Fibroblast of pulmonary artery (primary cell): ENCODE measurements around the gene RTP5.
A peak's percentile ranks its signal among the peaks of the same experiment; 100 is the strongest.

Experiments
- DNase-seq: peaks from one replicate; pipeline ENCODE4 v3.0.0-alpha.2; 2010; ENCODE audit warnings: low read depth
- H3K4me3 ChIP-seq: replicated peaks from 2 replicates; pipeline ENCODE4 v1.5.1; 2011; ENCODE audit warnings: low read depth, mild to moderate bottlenecking, control low read depth, low read length, moderate library complexity
- TF ChIP-seq, protein P1 (sequence below): IDR thresholded peaks from 2 replicates; pipeline ENCODE4 v1.5.1; 2011; ENCODE audit warnings: mild to moderate bottlenecking, control low read depth, low read length, inconsistent platforms; ENCODE audit errors: missing control alignments

RTP5 gene

DNA sequence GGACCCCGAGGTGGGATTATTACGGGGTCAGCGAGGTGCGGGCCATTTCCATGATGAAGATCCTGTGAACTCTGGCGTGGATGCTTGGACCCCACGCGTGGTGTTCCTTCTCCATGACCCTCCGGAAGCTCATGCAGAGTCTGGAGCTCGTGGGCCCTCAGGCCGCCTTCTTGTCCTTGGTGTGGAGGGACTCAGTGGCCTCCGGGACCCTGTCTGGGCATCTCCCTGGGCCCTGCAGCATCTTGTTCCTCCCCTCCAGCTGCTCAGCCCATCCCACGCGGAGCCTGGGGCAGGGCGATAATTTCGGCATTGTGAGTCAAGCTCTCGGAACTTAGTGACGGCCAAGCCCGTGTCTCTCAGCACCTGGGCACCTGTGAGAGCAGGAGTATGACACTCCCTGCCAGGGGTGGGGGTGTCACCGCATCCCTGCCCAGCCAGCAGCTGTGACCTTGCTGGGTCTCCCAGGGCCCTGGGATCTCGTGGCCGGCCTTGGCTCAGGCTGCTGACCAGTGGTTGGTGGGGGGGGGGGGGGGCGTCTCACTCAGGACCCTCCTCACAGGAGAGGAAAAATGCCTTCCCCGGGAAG lies 24.6 kb downstream of the RTP5 start:
- TF ChIP-seq, protein P1, sequence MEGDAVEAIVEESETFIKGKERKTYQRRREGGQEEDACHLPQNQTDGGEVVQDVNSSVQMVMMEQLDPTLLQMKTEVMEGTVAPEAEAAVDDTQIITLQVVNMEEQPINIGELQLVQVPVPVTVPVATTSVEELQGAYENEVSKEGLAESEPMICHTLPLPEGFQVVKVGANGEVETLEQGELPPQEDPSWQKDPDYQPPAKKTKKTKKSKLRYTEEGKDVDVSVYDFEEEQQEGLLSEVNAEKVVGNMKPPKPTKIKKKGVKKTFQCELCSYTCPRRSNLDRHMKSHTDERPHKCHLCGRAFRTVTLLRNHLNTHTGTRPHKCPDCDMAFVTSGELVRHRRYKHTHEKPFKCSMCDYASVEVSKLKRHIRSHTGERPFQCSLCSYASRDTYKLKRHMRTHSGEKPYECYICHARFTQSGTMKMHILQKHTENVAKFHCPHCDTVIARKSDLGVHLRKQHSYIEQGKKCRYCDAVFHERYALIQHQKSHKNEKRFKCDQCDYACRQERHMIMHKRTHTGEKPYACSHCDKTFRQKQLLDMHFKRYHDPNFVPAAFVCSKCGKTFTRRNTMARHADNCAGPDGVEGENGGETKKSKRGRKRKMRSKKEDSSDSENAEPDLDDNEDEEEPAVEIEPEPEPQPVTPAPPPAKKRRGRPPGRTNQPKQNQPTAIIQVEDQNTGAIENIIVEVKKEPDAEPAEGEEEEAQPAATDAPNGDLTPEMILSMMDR = no peak
- DNase-seq = no peak
- H3K4me3 ChIP-seq = no peak overlapping the region

DNA sequence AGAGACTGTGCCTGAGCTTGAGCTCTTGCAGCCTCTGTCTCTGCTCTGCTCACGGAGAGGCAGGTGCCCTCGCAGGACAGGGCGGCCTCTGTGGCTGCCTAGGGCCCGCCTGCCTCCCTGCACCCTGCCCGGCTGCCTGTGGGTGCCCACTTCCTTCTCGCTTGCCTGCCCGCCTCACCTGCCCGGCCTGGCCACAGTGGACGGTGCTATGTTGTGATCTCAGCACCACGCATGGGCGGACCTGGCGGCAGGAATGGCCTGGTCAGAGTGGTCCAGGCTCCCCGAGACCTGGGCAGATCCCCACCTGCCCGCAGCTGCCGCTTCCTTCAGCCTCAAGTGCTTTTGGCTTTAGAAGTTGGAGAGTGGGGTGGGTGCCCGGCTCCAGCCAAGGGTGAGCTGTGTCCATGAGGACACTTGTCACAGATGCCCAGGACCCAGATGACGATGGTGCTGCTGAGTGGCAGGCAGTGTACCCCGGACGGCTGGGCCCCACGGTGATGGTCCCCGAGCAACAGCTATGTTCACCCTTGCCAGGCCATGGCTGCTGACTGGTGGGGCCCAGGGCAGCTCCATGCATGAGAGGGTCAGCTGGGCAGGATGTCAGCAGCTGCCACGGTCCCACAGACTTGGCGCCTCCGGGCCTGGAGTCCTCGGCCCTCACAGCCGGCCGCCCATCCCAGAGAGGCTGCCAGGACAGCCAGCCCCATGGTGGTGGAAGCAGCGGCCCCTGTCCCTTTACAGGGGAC lies 25.3 kb downstream of the RTP5 start:
- H3K4me3 ChIP-seq = no peak overlapping the region
- TF ChIP-seq, protein P1 = no peak
- no peak for DNase-seq

DNA sequence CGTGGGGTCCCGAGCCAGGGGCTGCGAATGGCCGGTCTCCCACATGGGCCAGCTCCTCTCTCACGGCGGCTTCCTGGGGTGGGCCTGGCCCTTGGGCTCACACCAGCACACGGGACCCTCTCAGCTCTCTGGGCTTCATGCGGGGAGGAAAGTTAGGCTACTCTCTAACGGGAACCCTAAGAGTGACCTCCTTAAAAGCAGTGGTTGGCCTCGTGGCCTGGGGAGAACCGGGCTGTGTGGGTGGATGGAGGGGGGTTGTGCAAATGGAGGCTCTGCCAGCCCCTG lies 25.8 kb downstream of the RTP5 start:
- H3K4me3 ChIP-seq = no peak overlapping the region
- TF ChIP-seq, protein P1 = no peak
- no peak for DNase-seq

DNA sequence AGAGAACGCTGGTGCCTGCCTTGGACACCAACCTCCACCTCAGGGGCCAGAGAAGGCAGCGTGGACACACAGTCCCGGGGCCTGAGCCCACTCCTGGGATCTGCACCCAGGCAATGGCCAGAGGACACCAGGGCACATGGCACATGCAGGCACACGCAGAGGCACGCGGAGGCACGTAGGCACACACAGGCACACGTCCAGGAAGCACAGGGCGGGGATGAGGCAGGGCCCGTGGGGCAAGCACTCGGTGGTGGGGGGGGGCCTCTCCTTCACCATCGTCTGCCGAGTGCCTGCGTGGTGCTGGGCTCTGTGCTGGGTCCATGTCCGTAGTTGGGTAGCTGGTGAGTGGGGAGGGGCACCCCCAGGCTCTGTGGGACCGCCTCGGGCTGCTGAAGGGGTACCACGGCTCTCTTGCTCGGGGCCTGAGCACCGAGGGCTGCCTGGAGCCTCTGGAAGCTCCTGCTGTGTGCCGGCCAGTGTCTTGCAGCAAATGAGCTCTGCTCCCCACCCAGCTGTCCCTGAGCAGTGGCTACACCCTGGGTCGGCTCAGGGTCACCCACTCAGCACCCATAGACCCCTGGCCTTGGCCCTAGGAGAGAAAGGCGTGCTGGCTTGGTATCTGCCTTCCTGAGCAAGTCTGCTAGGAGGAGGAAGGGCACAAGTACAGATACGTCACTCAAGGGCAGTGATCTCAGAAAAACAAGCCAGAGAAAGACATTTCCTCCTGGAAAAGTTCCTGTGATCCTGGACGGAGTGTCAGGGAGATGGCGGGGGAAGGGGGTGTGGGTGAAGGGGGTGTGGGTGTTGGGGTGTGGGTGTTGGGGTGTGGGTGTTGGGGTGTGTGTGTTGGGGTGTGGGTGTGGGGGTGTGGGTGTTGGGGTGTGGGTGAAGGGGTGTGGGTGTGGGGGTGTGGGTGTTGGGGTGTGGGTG lies 26.4 kb downstream of the RTP5 start:
- no peak overlapping the region for H3K4me3 ChIP-seq
- TF ChIP-seq, protein P1 = no peak
- DNase-seq = peak; percentile 77

DNA sequence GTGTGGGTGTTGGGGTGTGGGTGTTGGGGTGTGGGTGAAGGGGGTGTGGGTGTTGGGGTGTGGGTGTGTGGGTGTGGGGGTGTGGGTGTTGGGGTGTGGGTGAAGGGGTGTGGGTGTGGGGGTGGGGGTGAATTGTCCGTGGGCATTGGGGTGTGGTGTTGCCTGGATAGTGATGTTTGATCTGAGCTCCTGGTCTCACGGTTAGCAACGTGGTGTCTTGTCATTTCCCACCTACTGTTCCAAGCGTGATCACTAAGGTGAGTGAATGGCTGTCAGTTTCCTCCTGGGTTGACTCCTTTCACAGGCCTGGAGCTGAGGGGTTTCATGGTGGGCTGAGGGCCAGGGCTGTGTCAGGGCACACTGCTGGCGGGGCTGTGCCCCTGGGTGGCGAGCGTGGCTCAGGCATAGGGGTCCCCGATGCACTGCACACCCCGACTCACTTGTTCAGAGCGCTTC lies 27.2 kb downstream of the RTP5 start:
- DNase-seq = no peak
- TF ChIP-seq, protein P1 = no peak
- H3K4me3 ChIP-seq = no peak overlapping the region

DNA sequence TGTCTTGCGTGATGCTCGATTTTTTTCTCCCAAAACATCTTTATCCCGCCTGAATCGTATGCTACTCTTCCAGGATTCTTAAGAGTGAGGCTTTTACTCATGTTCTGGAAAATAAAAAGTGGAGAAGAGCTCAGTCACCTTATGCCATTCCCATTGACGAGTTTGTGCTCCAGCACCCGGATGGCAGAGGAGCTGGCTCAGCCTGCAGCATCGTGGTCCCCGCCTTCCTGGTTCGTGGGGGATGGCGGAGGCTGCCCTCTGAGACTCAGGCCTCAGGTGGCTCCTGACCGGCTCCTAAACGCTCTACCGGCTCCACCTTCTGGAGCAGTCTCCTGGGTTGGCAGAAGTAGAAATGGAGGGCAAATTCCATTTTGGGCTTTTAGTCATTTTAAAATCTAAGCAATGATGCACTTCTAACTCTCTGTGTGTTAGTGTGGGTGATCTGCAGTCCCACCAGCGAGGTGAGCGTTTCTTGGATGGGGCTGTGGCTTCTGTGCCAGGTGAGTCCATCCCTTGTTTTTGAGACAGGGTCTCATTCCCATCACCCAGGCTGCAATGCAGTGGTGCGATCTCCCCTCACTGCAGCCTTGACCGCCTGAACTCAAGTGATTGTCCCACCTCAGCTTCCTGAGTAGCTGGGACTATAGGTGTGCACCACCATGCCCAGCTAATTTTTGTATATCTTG lies 27.8 kb downstream of the RTP5 start:
- no peak overlapping the region for H3K4me3 ChIP-seq
- DNase-seq = no peak
- TF ChIP-seq, protein P1 = no peak
